Panc1 (cell line): ENCODE data around the gene SRCIN1. TPM values are rescaled to one million over a fixed set of nuclear protein-coding genes. Genes with fewer than 3 reads are reported as not detected.

Experiments used
- ATAC-seq: fragments of 200-7000 bp; cut with Tn5 transposase; 2 replicates; pipeline ENCODE4 v1.9.1; 2020; ENCODE audit warnings: mild to moderate bottlenecking, moderate library complexity
- BruUV-seq: library from RNA; stranded (reverse); fragments of 400-500 nt; replicated peaks from 2 replicates; lab custom pipeline; 2021; lab: Mats Ljungman, UMichigan
- CTCF ChIA-PET: fragments of 300-600 bp; sonication (Branson Sonifier 250); formaldehyde crosslinking; loops from one replicate; lab custom pipeline; 2022; ENCODE audit warnings: antibody characterized with exemption; lab: Charles Lee
- POLR2A ChIA-PET: fragments of 300-600 bp; sonication (Branson Sonifier 250); formaldehyde crosslinking; loops from one replicate; lab custom pipeline; 2022; ENCODE audit warnings: antibody characterized with exemption; lab: Charles Lee
- DNase-seq: peaks from one replicate; pipeline ENCODE4 v3.0.0-alpha.2; 2010; ENCODE audit warnings: low read depth, low spot score
- H3K27ac ChIP-seq: 2 replicates; pipeline ENCODE4 v1.5.1; 2011; ENCODE audit warnings: mild to moderate bottlenecking, low read length, inconsistent platforms
- H3K27me3 ChIP-seq: fragments of 200-500 bp; sonication (Bioruptor generic); 2 replicates; pipeline ENCODE4 v1.6.0; 2014; ENCODE audit warnings: low read length, inconsistent platforms; ENCODE audit not compliant: control insufficient read depth, insufficient read depth
- H3K36me3 ChIP-seq: fragments of 200-500 bp; sonication (Bioruptor generic); 2 replicates; pipeline ENCODE4 v1.5.1; 2014; ENCODE audit warnings: inconsistent platforms, mild to moderate bottlenecking, low read length, moderate library complexity; ENCODE audit not compliant: control insufficient read depth, insufficient read depth
- H3K4me1 ChIP-seq: 2 replicates; pipeline ENCODE4 v1.5.1; 2011; ENCODE audit warnings: inconsistent platforms, mild to moderate bottlenecking, low read length, moderate library complexity; ENCODE audit not compliant: control insufficient read depth, insufficient read depth
- H3K4me3 ChIP-seq, 2 experiments: 2 replicates each; pipeline ENCODE4 v1.5.1; 2011 to 2012; ENCODE audit warnings: low read depth in 2 of 2, low read length in 2 of 2, mild to moderate bottlenecking in 2 of 2, inconsistent platforms in 1 of 2, moderate library complexity in 1 of 2
- H3K9me3 ChIP-seq: fragments of 200-500 bp; sonication (Bioruptor generic); 2 replicates; pipeline ENCODE4 v1.5.1; 2014; ENCODE audit warnings: low read depth, mild to moderate bottlenecking, inconsistent platforms, low read length, moderate library complexity; ENCODE audit not compliant: control insufficient read depth, insufficient read depth
- CTCF ChIP-seq: fragments of 450-650 bp; IDR thresholded peaks from 2 replicates; pipeline ENCODE4 v1.5.1; 2017; ENCODE audit warnings: mild to moderate bottlenecking
- POLR2AphosphoS5 ChIP-seq: IDR thresholded peaks from 2 replicates; pipeline ENCODE4 v1.6.1; 2012; ENCODE audit warnings: mild to moderate bottlenecking, low read depth, low read length, moderate library complexity
- REST ChIP-seq, 2 experiments: IDR thresholded peaks; 2 replicates each; pipeline ENCODE4 v1.6.1; 2011 to 2012; ENCODE audit warnings: low read depth in 2 of 2, control low read depth in 1 of 2, low read length in 1 of 2, mild to moderate bottlenecking in 1 of 2, moderate library complexity in 1 of 2; ENCODE audit not compliant: insufficient read depth in 1 of 2
- SIN3A ChIP-seq: IDR thresholded peaks from 2 replicates; pipeline ENCODE4 v1.6.1; 2012; ENCODE audit warnings: low read depth, mild to moderate bottlenecking, low read length, moderate library complexity, borderline replicate concordance; ENCODE audit not compliant: insufficient read depth
- TCF7L2 ChIP-seq: IDR thresholded peaks from 2 replicates; pipeline ENCODE4 v1.6.1; 2011; ENCODE audit warnings: mild to moderate bottlenecking, low read depth, low read length, inconsistent platforms
- in situ Hi-C: cut with HindIII; loops from 2 replicates; pipeline ENCODE4 v1.10.0; 2016; ENCODE audit warnings: low sequenced_read_pairs, low pct_unique_long_range_greater_than_20kb
- intact Hi-C: fragments of 100-400 bp; cut with micrococcal nuclease; formaldehyde crosslinking; loops from one replicate; pipeline ENCODE4 v1.10.0; 2022; ENCODE audit not compliant: unreplicated experiment
- total RNA-seq: library from RNA; stranded (reverse); gene quantifications from one replicate; pipeline ENCODE4 v1.2.1, GENCODE V29; 2021; ENCODE audit not compliant: unreplicated experiment

Gene SRCIN1
- total RNA-seq, 1 experiment from 2014 or later = 12.8 TPM

GRCh38 chr17:38572669-38573365 lies 32.9 kb downstream of the SRCIN1 start:
- intact Hi-C loops (no loop called here), in situ Hi-C loops (no loop called here)
- H3K27ac ChIP-seq = no peak overlapping the region
- no peaks in the 10 kb centered on the region for H3K9me3 ChIP-seq
- TF ChIP-seq SIN3A = no peak
- ATAC-seq = peak; percentile 63
- CTCF ChIA-PET = no interaction called here
- H3K4me3 ChIP-seq = peak overlapping the region; percentile 32 to 34
- DNase-seq = no peak
- POLR2A ChIA-PET = no interaction called here
- peaks cover 10% of the 10 kb centered on the region for H3K4me1 ChIP-seq
- H3K36me3 ChIP-seq = no peaks in the 10 kb centered on the region
- no TSS peak for BruUV-seq
- H3K27me3 ChIP-seq = no peaks in the 10 kb centered on the region

- no peaks in the 10 kb centered on the region for H3K36me3 ChIP-seq
- peaks cover 10% of the 10 kb centered on the region for H3K4me1 ChIP-seq
- no peak for DNase-seq
- TF ChIP-seq TCF7L2 = no peak
- TF ChIP-seq REST (IDR thresholded peaks at IDR 0.05; ENCODE audit: insufficient read depth in 1 of 2, low read depth in 2 of 2, low read length in 1 of 2) = no peak
- no peak for TF ChIP-seq CTCF
- no peak for TF ChIP-seq POLR2AphosphoS5
- no peak for TF ChIP-seq SIN3A
- peak overlapping the region in 1 of 2 experiments; percentile 32; a peak in 2 of 4 replicates for H3K4me3 ChIP-seq
- no peak; the same call in 1 of the 2 replicates for ATAC-seq
- in situ Hi-C loops (no loop called here), intact Hi-C loops (no loop called here)
- POLR2A ChIA-PET = no interaction called here
- H3K27ac ChIP-seq = no peak overlapping the region
- CTCF ChIA-PET = no interaction called here
- no peaks in the 10 kb centered on the region for H3K27me3 ChIP-seq
- no peaks in the 10 kb centered on the region for H3K9me3 ChIP-seq
- BruUV-seq = no TSS peak
Measured at GRCh38 chr17:38571833-38572668, 33.7 kb downstream of the SRCIN1 start.
